Body of pancreas (tissue), 4 donors: ENCODE results near the gene PHLDA2. TPM values are rescaled to one million over a fixed set of nuclear protein-coding genes. Genes with fewer than 3 reads are reported as not detected.

ENCODE experiments used
- ATAC-seq: fragments of 150-250 bp; one replicate; pipeline ENCODE4 v1.9.1; 2016
- DNase-seq, 4 donors: peaks; one replicate each; pipeline ENCODE4 v3.0.0-alpha.2; 2019
- H3K27ac ChIP-seq, 4 donors: fragments of 200-600 bp; sonication (generic); 1 replicate in 3 of 4; 2 replicates in 1 of 4; pipeline versions ENCODE4 v1.5.1 to v1.6.1; 2016 to 2019; ENCODE audit warnings: mild to moderate bottlenecking in 1 of 4, mixed read lengths in 1 of 4, moderate library complexity in 1 of 4
- H3K27me3 ChIP-seq, 2 donors: fragments of 200-600 bp; sonication (generic); one replicate each; pipeline ENCODE4 v1.6.0; 2016; ENCODE audit warnings: mild to moderate bottlenecking in 1 of 2
- H3K36me3 ChIP-seq, 2 donors: fragments of 200-600 bp; sonication (generic); replicated peaks in 1 of 2; 2 replicates each; pipeline ENCODE4 v1.5.1; 2016; ENCODE audit warnings: low read depth in 2 of 2; ENCODE audit not compliant: insufficient read depth in 1 of 2
- H3K4me1 ChIP-seq: fragments of 200-600 bp; sonication (generic); one replicate; pipeline ENCODE4 v1.6.0; 2016
- H3K4me3 ChIP-seq, 2 donors: fragments of 200-600 bp; sonication (generic); 1 replicate in 1 of 2; 2 replicates in 1 of 2; pipeline ENCODE4 v1.5.1; 2016 to 2019
- H3K9me3 ChIP-seq, 3 donors: fragments of 200-600 bp; sonication (generic); 1 replicate in 2 of 3; 2 replicates in 1 of 3; pipeline ENCODE4 v1.5.1; 2016
- CTCF ChIP-seq, 7 experiments: fragments of 450-650 bp in 4 of 7; fragments of 200-600 bp in 3 of 7; sonication (generic) in 3 of 7; IDR thresholded peaks; one replicate each; pipeline ENCODE4 v1.5.1; 2016 to 2019; ENCODE audit warnings: antibody characterized with exemption in 7 of 7
- POLR2A ChIP-seq, 3 donors: fragments of 450-650 bp; IDR thresholded peaks; one replicate each; pipeline ENCODE4 v1.6.1; 2016; ENCODE audit warnings: antibody characterized with exemption in 3 of 3, mild to moderate bottlenecking in 2 of 3
- WGBS, 2 donors: methylation state at CpG; one replicate each; pipeline ENCODE4 v1.1.5; 2017; 5-methylcytosine and 5-hydroxymethylcytosine counted together
- intact Hi-C: fragments of 100-400 bp; cut with DNase I; formaldehyde crosslinking; loops from one replicate; pipeline ENCODE4 v1.15.1; 2023
- total RNA-seq, 2 donors: library from RNA; depleted of rRNA; stranded (reverse); fragments of >200 nt; gene quantifications; one replicate each; pipeline ENCODE4 v1.1.0, GENCODE V29; 2016

PHLDA2 gene
- total RNA-seq, 2 donors from 2014 or later: 4.2 TPM; not detected in 1

- Histone ChIP-seq H3K27me3 (no peaks in the 10 kb centered on the region), H3K36me3 (no peaks in the 10 kb centered on the region), H3K4me3 (no peak overlapping the region), H3K27ac (peak overlapping the region; percentile 87 to 93 (median 92)), H3K9me3 (no peaks in the 10 kb centered on the region), H3K4me1 (peaks cover 31% of the 10 kb centered on the region)
- 20 to 21% methylated on average over 7 to 12 of the region's 12 CpGs for WGBS, 2 donors
- ATAC-seq: peak; percentile 17
- intact Hi-C loops: no loop called here
- TF ChIP-seq CTCF (IDR thresholded peaks at IDR 0.05) (no peak), POLR2A (IDR thresholded peaks at IDR 0.05) (no peak)
- DNase-seq: peak; percentile 41 to 66 (median 58)
Observed at GRCh38 chr11:2911785-2912391, 17.3 kb downstream of the PHLDA2 start.

GRCh38 chr11:2911088-2911784, 18.0 kb downstream of the PHLDA2 start:
- Histone ChIP-seq H3K9me3 (no peaks in the 10 kb centered on the region), H3K36me3 (no peaks in the 10 kb centered on the region), H3K27ac (peak overlapping the region; percentile 87 to 93 (median 92)), H3K4me1 (peaks cover 31% of the 10 kb centered on the region), H3K27me3 (no peaks in the 10 kb centered on the region), H3K4me3 (no peak overlapping the region)
- ATAC-seq (no peak), DNase-seq (peak in 2 of 4 donors; percentile 57 to 59)
- TF ChIP-seq POLR2A (IDR thresholded peaks at IDR 0.05) (no peak), CTCF (IDR thresholded peaks at IDR 0.05) (no peak)
- intact Hi-C loops: no loop called here
- 78 to 89% methylated on average over 11 to 18 of the region's 18 CpGs for WGBS, 2 donors

GRCh38 chr11:2910401-2910955, 18.7 kb downstream of the PHLDA2 start:
- H3K27ac ChIP-seq: peak overlapping the region in 1 of 4 donors; percentile 93

GRCh38 chr11:2909133-2909902, 19.9 kb downstream of the PHLDA2 start:
- no peaks in the 10 kb centered on the region for H3K36me3 ChIP-seq
- ATAC-seq: no peak
- TF ChIP-seq POLR2A (IDR thresholded peaks at IDR 0.05): no peak
- no peak for TF ChIP-seq CTCF (IDR thresholded peaks at IDR 0.05)
- no peak overlapping the region for H3K4me3 ChIP-seq
- H3K9me3 ChIP-seq: no peaks in the 10 kb centered on the region
- intact Hi-C loops: no loop called here
- H3K27ac ChIP-seq: no peak overlapping the region
- no peak for DNase-seq
- H3K4me1 ChIP-seq: peaks cover 31% of the 10 kb centered on the region
- WGBS, 2 donors: 47 to 60% methylated on average over 4 to 45 of the region's 78 CpGs
- H3K27me3 ChIP-seq: no peaks in the 10 kb centered on the region

More at GRCh38 chr11:2910401-2910955, 18.7 kb downstream of the PHLDA2 start:
- WGBS, 2 donors: 91 to 93% methylated on average over 13 of the region's 13 CpGs
- ATAC-seq (no peak), DNase-seq (no peak)
- Histone ChIP-seq H3K9me3 (no peaks in the 10 kb centered on the region), H3K4me1 (peaks cover 31% of the 10 kb centered on the region), H3K27me3 (no peaks in the 10 kb centered on the region), H3K36me3 (no peaks in the 10 kb centered on the region), H3K4me3 (no peak overlapping the region)
- TF ChIP-seq POLR2A (IDR thresholded peaks at IDR 0.05) (no peak), CTCF (IDR thresholded peaks at IDR 0.05) (no peak)
- intact Hi-C loops: no loop called here
